Psoas muscle (tissue), 8 donors: ENCODE measurements around the gene ARPC5L. TPM values are rescaled to one million over a fixed set of nuclear protein-coding genes. Genes with fewer than 3 reads are reported as not detected.

Experiments
- ATAC-seq, 4 donors: fragments of 200-7000 bp; cut with Tn5 transposase; one replicate each; pipeline ENCODE4 v1.9.1; 2020; ENCODE audit warnings: moderate library complexity in 3 of 4, mild to moderate bottlenecking in 2 of 4
- DNase-seq, 2 donors: peaks; one replicate each; pipeline ENCODE4 v3.0.0-alpha.2; 2020
- H3K27ac ChIP-seq: fragments of 200-600 bp; one replicate; pipeline ENCODE4 v1.8.0; 2022
- H3K27me3 ChIP-seq, 3 donors: fragments of 200-600 bp in 1 of 3; one replicate each; pipeline versions ENCODE4 v1.6.1 to v1.8.0; 2013 to 2022; ENCODE audit warnings: low read length in 2 of 3, mild to moderate bottlenecking in 2 of 3, moderate library complexity in 1 of 3; ENCODE audit not compliant: insufficient read depth in 3 of 3
- H3K36me3 ChIP-seq, 2 donors: fragments of 200-600 bp in 1 of 2; one replicate each; pipeline versions ENCODE4 v1.6.1 to v1.8.0; 2013 to 2022; ENCODE audit warnings: low read depth in 1 of 2, mild to moderate bottlenecking in 1 of 2, moderate library complexity in 1 of 2; ENCODE audit not compliant: insufficient read depth in 1 of 2
- H3K4me1 ChIP-seq: fragments of 200-600 bp; one replicate; pipeline ENCODE4 v1.8.0; 2022
- H3K4me3 ChIP-seq: fragments of 200-600 bp; one replicate; pipeline ENCODE4 v1.8.0; 2022; ENCODE audit warnings: mild to moderate bottlenecking
- H3K9me3 ChIP-seq: fragments of 200-600 bp; one replicate; pipeline ENCODE4 v1.8.0; 2022
- CTCF ChIP-seq: fragments of 200-600 bp; IDR thresholded peaks from one replicate; pipeline ENCODE4 v1.8.0; 2022; ENCODE audit warnings: antibody characterized with exemption
- WGBS, 3 donors: extraction: QIAGEN DNeasy Blood & Tissue Kit; methylation state at CpG; one replicate each; pipeline versions ENCODE4 v1.1.6 to v1.1.7; 2013; 5-methylcytosine and 5-hydroxymethylcytosine counted together
- intact Hi-C, 2 donors: fragments of 100-400 bp; cut with DNase I; formaldehyde crosslinking; loops; one replicate each; pipeline versions ENCODE4 v1.11.0 to v1.14.2; 2022
- polyA plus RNA-seq, 3 donors: library from polyadenylated mRNA; stranded (reverse); fragments of 200-250 nt; gene quantifications; one replicate each; pipeline ENCODE4 v1.2.3, GENCODE V29; 2013
- total RNA-seq, 4 donors: library from RNA; stranded (reverse); fragmentation: NEBNext Ultra II Directional in 2 of 4; extraction: Animal tissue kit (Norgen Biotek cat#: 25700) in 2 of 4; gene quantifications; one replicate each; pipeline versions ENCODE4 v1.2.1 to v1.2.4, GENCODE V29; 2021 to 2023
- donor health status: healthy with polysubstance abuse.
- donor health status: DM: no; HTN: no; CAD: no; lungs with moderate emphysema.
- donor health status: Bipolar disorder and iron deficiency.
- donor health status: healthy.
- donor health status: DM: yes; HTN: yes; CAD: no.
- donor health status: DM: no; HTN: no; CAD: no.
- donor health status: DM: no; HTN: no; CAD: no.
- donor health status: DM: yes; HTN: yes; CAD: no.

The ARPC5L gene
- total and polyA plus RNA-seq, 7 donors, result 32.3 to 165 (median 48.4) TPM

DNA sequence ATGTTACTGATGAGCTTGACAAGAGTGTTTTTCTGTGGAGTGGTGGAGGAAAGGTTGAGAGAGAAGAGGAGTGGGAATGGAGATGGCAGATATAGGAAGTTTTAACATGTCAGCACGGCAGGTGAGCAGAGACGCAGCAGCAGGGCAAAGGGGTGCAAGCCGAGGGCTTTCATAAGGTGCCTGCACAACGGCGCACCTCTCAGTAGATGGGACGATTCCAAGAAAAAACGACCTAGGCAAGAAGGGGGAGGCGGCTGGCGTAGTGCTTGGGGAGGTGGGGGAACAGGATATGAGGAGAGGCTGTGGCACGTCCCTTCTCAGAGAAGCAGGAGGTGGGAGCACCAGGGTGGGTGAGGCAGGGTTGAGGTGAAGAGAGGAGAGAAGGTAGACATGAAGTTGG is 24.5 kb downstream of the ARPC5L start:
- Histone ChIP-seq H3K4me1 (no peaks in the 10 kb centered on the region), H3K9me3 (no peaks in the 10 kb centered on the region), H3K27me3 (no peaks in the 10 kb centered on the region), H3K36me3 (peaks cover 5 to 91% of the 10 kb centered on the region in 2 donors), H3K4me3 (no peak overlapping the region), H3K27ac (no peak overlapping the region)
- TF ChIP-seq CTCF, result no peak
- ATAC-seq, result no peak
- intact Hi-C loops, result loop anchor here in 1 of 2 donors (5.0 kb wide), 1 partner anchor 36 kb away; no protein-coding TSS in a partner anchor
- DNase-seq, result no peak
- 82 to 87% (median 83%) methylated on average over 10 of the region's 10 CpGs for WGBS, 3 donors

DNA sequence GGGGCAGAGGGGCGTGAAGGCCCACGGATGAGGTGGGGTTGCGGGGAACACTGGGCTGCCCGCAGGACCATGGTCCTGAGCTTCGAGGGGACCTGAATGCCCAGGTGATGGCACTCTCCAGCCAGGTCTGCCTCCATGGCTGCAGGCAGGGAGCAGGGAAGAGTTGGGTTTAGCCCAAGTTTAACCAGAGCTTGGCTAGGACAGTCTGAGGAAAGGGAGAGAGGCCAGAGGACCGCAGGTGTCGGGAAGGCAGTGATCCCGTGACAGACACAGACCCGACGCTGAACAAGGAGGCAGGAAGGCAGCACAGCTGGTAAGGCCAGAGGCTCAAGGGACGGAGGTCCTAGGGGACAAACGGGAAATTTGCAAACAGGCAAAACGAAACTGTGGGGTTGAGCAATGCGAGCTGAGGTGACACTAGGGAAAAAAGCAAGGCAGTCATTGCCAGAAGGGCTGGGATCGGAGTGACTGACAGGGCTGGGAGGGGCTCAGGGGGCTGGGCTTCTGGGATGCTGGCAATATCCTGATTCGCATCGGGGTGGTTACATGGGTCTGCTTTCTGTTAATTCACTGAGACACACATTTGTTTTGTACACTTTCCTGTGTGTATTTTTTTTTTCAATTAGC is 25.0 kb downstream of the ARPC5L start:
- DNase-seq (peak in 1 of 2 donors; percentile 72), ATAC-seq (peak; percentile 23 to 58 (median 33))
- H3K4me3 ChIP-seq, result no peak overlapping the region
- H3K36me3 ChIP-seq, result peaks cover 5 to 91% of the 10 kb centered on the region in 2 donors
- no peak overlapping the region for H3K27ac ChIP-seq
- no peaks in the 10 kb centered on the region for H3K4me1 ChIP-seq
- no peaks in the 10 kb centered on the region for H3K27me3 ChIP-seq
- no peak for TF ChIP-seq CTCF
- WGBS, 3 donors, result 69 to 79% (median 70%) methylated on average over 17 of the region's 17 CpGs
- no peaks in the 10 kb centered on the region for H3K9me3 ChIP-seq
- intact Hi-C loops, result loop anchor here in 1 of 2 donors (5.0 kb wide), 1 partner anchor 35 kb away; no protein-coding TSS in a partner anchor

GRCh38 chr9:124887832-124888231 is 25.9 kb downstream of the ARPC5L start:
- H3K4me1 ChIP-seq, result no peaks in the 10 kb centered on the region
- H3K27me3 ChIP-seq, result no peaks in the 10 kb centered on the region
- peaks cover 5 to 91% of the 10 kb centered on the region in 2 donors for H3K36me3 ChIP-seq
- intact Hi-C loops, result loop anchor here in 1 of 2 donors (5.0 kb wide), 1 partner anchor 34 kb away; no protein-coding TSS in a partner anchor
- no peak overlapping the region for H3K4me3 ChIP-seq
- ATAC-seq, result peak; percentile 63 to 82 (median 80)
- no peak for DNase-seq
- 34 to 52% (median 36%) methylated on average over 5 of the region's 5 CpGs for WGBS, 3 donors
- no peaks in the 10 kb centered on the region for H3K9me3 ChIP-seq
- H3K27ac ChIP-seq, result no peak overlapping the region
- TF ChIP-seq CTCF, result no peak

GRCh38 chr9:124889006-124889405 is 27.1 kb downstream of the ARPC5L start:
- Histone ChIP-seq H3K4me1 (no peaks in the 10 kb centered on the region), H3K27ac (no peak overlapping the region), H3K36me3 (peaks cover 5 to 100% of the 10 kb centered on the region in 2 donors), H3K9me3 (no peaks in the 10 kb centered on the region), H3K27me3 (no peaks in the 10 kb centered on the region), H3K4me3 (no peak overlapping the region)
- ATAC-seq (no peak), DNase-seq (no peak)
- intact Hi-C loops, result loop anchor here in 1 of 2 donors (5.0 kb wide), 1 partner anchor 33 kb away; no protein-coding TSS in a partner anchor
- WGBS, 3 donors, result 95 to 96% (median 96%) methylated on average over 13 of the region's 13 CpGs
- no peak for TF ChIP-seq CTCF
